HL-60 (cell line): Measurements from ENCODE around the gene NDFIP1.

Source experiments
- DNase-seq, 2 experiments: peaks; one replicate each; pipeline ENCODE4 v3.0.0-alpha.2; 2010 to 2020; ENCODE audit warnings: low read depth in 1 of 2, low spot score in 1 of 2
- H3K27ac ChIP-seq: fragments of 250-450 bp; sonication (Bioruptor Pico); replicated peaks from 2 replicates; pipeline ENCODE4 v1.5.1; 2020; ENCODE audit warnings: mild to moderate bottlenecking, moderate library complexity
- H3K27me3 ChIP-seq: fragments of 250-450 bp; sonication (Bioruptor Pico); 2 replicates; pipeline ENCODE4 v1.5.1; 2021; ENCODE audit warnings: mild to moderate bottlenecking, moderate library complexity; ENCODE audit not compliant: insufficient read depth, poor library complexity, severe bottlenecking
- H3K4me3 ChIP-seq: replicated peaks from 2 replicates; pipeline ENCODE4 v1.5.1; 2011; ENCODE audit warnings: mild to moderate bottlenecking, control low read depth, low read length; ENCODE audit not compliant: insufficient read depth
- CTCF ChIP-seq: IDR thresholded peaks from one replicate; pipeline ENCODE4 v1.5.1; 2011; ENCODE audit warnings: low read length, control low read depth, inconsistent platforms; ENCODE audit not compliant: insufficient read depth
- GABPA ChIP-seq: IDR thresholded peaks from 2 replicates; pipeline ENCODE4 v1.6.1; 2012; ENCODE audit warnings: low read depth
- POLR2AphosphoS5 ChIP-seq: IDR thresholded peaks from 2 replicates; pipeline ENCODE4 v1.6.1; 2012; ENCODE audit warnings: low read depth
- REST ChIP-seq: IDR thresholded peaks from 2 replicates; pipeline ENCODE4 v1.6.1; 2012; ENCODE audit warnings: low read depth; ENCODE audit not compliant: insufficient replicate concordance
- SPI1 ChIP-seq: IDR thresholded peaks from 2 replicates; pipeline ENCODE4 v1.6.1; 2012; ENCODE audit warnings: low read depth, mild to moderate bottlenecking, borderline replicate concordance

Gene NDFIP1

DNA sequence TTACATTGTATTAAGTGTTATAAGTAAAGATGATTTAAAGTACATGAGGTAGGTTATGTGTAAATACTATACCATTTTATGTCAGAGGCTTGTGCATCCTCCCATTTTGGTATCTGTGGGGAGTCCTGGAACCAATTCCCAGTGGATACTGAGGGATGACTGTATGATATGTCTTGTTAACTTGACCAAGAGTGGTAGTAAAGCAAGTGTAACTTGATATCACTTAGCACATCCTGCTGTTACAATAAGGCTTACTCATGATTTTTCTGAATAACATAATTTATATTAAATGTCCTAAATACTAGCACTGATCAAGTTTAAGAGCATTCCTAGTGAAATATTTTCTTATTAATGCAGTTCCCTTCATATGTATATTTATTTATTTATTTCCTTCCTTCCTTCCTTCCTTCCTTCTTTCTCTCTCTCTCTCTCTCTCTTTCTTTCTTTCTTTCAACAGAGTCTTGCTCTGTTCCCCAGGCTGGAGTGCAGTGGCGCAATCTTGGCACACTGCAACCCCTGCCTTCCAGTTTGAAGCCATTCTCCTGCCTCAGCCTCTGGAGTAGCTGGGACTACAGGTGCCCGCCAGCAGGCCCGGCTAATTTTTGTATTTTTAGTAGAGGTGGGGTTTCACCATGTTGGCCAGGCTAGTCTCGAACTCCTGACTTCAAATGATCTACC is 7.5 kb downstream of the NDFIP1 start:
- DNase-seq, result no peak
- Histone ChIP-seq H3K27ac (no peak overlapping the region), H3K27me3 (no peaks in the 10 kb centered on the region), H3K4me3 (no peak overlapping the region)
- TF ChIP-seq POLR2AphosphoS5 (no peak), SPI1 (no peak), GABPA (no peak), REST (no peak), CTCF (no peak)

DNA sequence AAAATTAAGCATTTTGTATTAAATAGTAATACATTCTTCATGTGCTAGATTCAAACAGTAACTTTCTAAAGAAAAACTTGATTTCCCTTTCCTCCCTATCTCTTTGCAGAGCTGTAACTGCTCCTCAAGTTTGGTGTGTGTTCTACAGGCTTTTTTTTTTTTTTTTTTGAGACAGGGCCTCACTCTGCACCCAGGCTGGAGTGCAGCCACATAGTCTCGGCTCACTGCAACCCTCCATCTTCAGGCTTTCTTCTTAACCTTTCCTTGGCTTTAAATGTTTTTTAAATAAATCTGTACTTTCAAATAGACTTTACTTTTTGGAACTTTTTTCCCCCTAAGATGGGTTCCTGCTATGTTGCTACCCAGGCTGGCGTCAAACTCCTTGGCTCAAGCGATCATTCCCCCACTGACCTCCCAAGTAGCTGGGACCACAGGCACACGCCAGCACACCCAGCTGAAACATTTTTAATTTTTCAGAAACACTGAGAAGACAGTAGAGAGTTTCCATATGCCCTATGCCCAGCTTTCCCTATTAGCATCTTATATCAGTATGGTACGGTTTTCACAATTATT is 9.1 kb downstream of the NDFIP1 start:
- Histone ChIP-seq H3K4me3 (no peak overlapping the region), H3K27me3 (no peaks in the 10 kb centered on the region), H3K27ac (no peak overlapping the region)
- TF ChIP-seq CTCF (no peak), SPI1 (no peak), GABPA (no peak), POLR2AphosphoS5 (no peak), REST (no peak)
- no peak for DNase-seq

- DNase-seq, result no peak
- no peak for TF ChIP-seq REST
- H3K27ac ChIP-seq, result no peak overlapping the region
- H3K4me3 ChIP-seq, result no peak overlapping the region
- no peaks in the 10 kb centered on the region for H3K27me3 ChIP-seq
Observed at GRCh38 chr5:142118155-142118686, 9.6 kb downstream of the NDFIP1 start.
